Trophoblast cell (in vitro differentiated cells and primary cell): ENCODE results near the gene AFMID.

Experiments used
- DNase-seq, 2 donors: peaks; one replicate each; pipeline ENCODE4 v3.0.0-alpha.2; 2016
- H2AFZ ChIP-seq: 2 replicates; pipeline ENCODE4 v1.6.1; 2013; ENCODE audit warnings: low read length, moderate library complexity, mild to moderate bottlenecking; ENCODE audit not compliant: insufficient read depth, poor library complexity
- H2AK5ac ChIP-seq: 2 replicates; pipeline ENCODE4 v1.6.1; 2013; ENCODE audit warnings: mild to moderate bottlenecking, low read length
- H2BK120ac ChIP-seq: 2 replicates; pipeline ENCODE4 v1.6.1; 2013; ENCODE audit warnings: low read length, mild to moderate bottlenecking, moderate library complexity; ENCODE audit not compliant: insufficient read depth, poor library complexity
- H2BK12ac ChIP-seq: 2 replicates; pipeline ENCODE4 v1.6.1; 2013; ENCODE audit warnings: mild to moderate bottlenecking, low read length, moderate library complexity
- H2BK5ac ChIP-seq: 2 replicates; pipeline ENCODE4 v1.6.1; 2013; ENCODE audit warnings: low read length, low read depth, moderate library complexity, mild to moderate bottlenecking; ENCODE audit not compliant: poor library complexity
- H3K14ac ChIP-seq: 2 replicates; pipeline ENCODE4 v1.6.1; 2013; ENCODE audit warnings: mild to moderate bottlenecking, low read length
- H3K18ac ChIP-seq: 2 replicates; pipeline ENCODE4 v1.6.1; 2013; ENCODE audit warnings: mild to moderate bottlenecking, low read length
- H3K23ac ChIP-seq: 2 replicates; pipeline ENCODE4 v1.6.1; 2013; ENCODE audit warnings: low read length
- H3K27ac ChIP-seq: 2 replicates; pipeline ENCODE4 v1.5.1; 2013; ENCODE audit warnings: low read depth, mild to moderate bottlenecking, inconsistent platforms, low read length, moderate library complexity
- H3K27me3 ChIP-seq: 2 replicates; pipeline ENCODE4 v1.6.1; 2013; ENCODE audit warnings: inconsistent platforms, mild to moderate bottlenecking, low read length, moderate library complexity; ENCODE audit not compliant: insufficient read depth
- H3K36me3 ChIP-seq, 2 experiments: 1 replicate in 1 of 2; 2 replicates in 1 of 2; pipeline ENCODE4 v1.6.1; 2013; ENCODE audit warnings: low read length in 2 of 2, mild to moderate bottlenecking in 2 of 2, moderate library complexity in 1 of 2; ENCODE audit not compliant: insufficient read depth in 2 of 2, control insufficient read depth in 1 of 2
- H3K4ac ChIP-seq: 2 replicates; pipeline ENCODE4 v1.6.1; 2013; ENCODE audit warnings: low read depth, mild to moderate bottlenecking, low read length, moderate library complexity
- H3K4me1 ChIP-seq, 2 experiments: 1 replicate in 1 of 2; 2 replicates in 1 of 2; pipeline ENCODE4 v1.6.1; 2013; ENCODE audit warnings: low read length in 2 of 2, mild to moderate bottlenecking in 2 of 2, moderate library complexity in 1 of 2; ENCODE audit not compliant: insufficient read depth in 2 of 2, control insufficient read depth in 1 of 2
- H3K4me2 ChIP-seq: 2 replicates; pipeline ENCODE4 v1.6.1; 2013; ENCODE audit warnings: inconsistent platforms, mild to moderate bottlenecking, low read length, moderate library complexity
- H3K4me3 ChIP-seq: 2 replicates; pipeline ENCODE4 v1.5.1; 2013; ENCODE audit warnings: mild to moderate bottlenecking, low read depth, low read length, inconsistent platforms
- H3K79me1 ChIP-seq: one replicate; pipeline ENCODE4 v1.6.1; 2013; ENCODE audit warnings: low read length
- H3K79me2 ChIP-seq: 2 replicates; pipeline ENCODE4 v1.6.1; 2013; ENCODE audit warnings: low read length, mild to moderate bottlenecking; ENCODE audit not compliant: control insufficient read depth, insufficient read depth, poor library complexity
- H3K9ac ChIP-seq: 2 replicates; pipeline ENCODE4 v1.6.1; 2013; ENCODE audit warnings: mild to moderate bottlenecking, low read length
- H3K9me3 ChIP-seq: 2 replicates; pipeline ENCODE4 v1.6.1; 2013; ENCODE audit warnings: low read depth, mild to moderate bottlenecking, control low read depth, inconsistent platforms, low read length; ENCODE audit not compliant: insufficient read depth
- H4K12ac ChIP-seq: 2 replicates; pipeline ENCODE4 v1.6.1; 2013; ENCODE audit warnings: low read depth, mild to moderate bottlenecking, low read length, moderate library complexity
- H4K8ac ChIP-seq: 2 replicates; pipeline ENCODE4 v1.6.1; 2013; ENCODE audit warnings: low read depth, mild to moderate bottlenecking, low read length, moderate library complexity
- H4K91ac ChIP-seq: one replicate; pipeline ENCODE4 v1.6.1; 2013; ENCODE audit warnings: low read depth, mild to moderate bottlenecking, low read length, moderate library complexity
- WGBS: extraction: QIAGEN DNeasy Blood & Tissue Kit; methylation state at CpG from one replicate; pipeline ENCODE4 v1.1.7; 2013; ENCODE audit warnings: missing lambda C conversion rate; ENCODE audit not compliant: insufficient read length, insufficient coverage; ENCODE audit errors: extremely low coverage; 5-methylcytosine and 5-hydroxymethylcytosine counted together

The AFMID gene

GRCh38 chr17:78147315-78147998, 39.7 kb upstream of the AFMID start:
- no peak for DNase-seq
- no peaks in the 10 kb centered on the region for H3K9me3 ChIP-seq
- H3K4me2 ChIP-seq, result no peak overlapping the region
- H3K79me1 ChIP-seq, result no peaks in the 10 kb centered on the region
- no peak overlapping the region for H4K91ac ChIP-seq
- H2BK12ac ChIP-seq, result no peak overlapping the region
- no peak overlapping the region for H3K14ac ChIP-seq
- H2BK5ac ChIP-seq, result no peak overlapping the region
- H4K8ac ChIP-seq, result no peak overlapping the region
- H3K27me3 ChIP-seq, result no peaks in the 10 kb centered on the region
- H3K79me2 ChIP-seq, result no peaks in the 10 kb centered on the region
- no peaks in the 10 kb centered on the region for H3K36me3 ChIP-seq
- H3K9ac ChIP-seq, result no peak overlapping the region
- no peak overlapping the region for H2AFZ ChIP-seq
- WGBS, result no CpG with 5 or more reads among the region's 8 CpGs
- H3K4me1 ChIP-seq, result peaks cover 2 to 5% of the 10 kb centered on the region in 2 experiments
- H3K23ac ChIP-seq, result no peak overlapping the region
- H4K12ac ChIP-seq, result no peak overlapping the region
- H3K4ac ChIP-seq, result no peak overlapping the region
- H2AK5ac ChIP-seq, result no peak overlapping the region
- no peak overlapping the region for H3K18ac ChIP-seq
- H2BK120ac ChIP-seq, result no peak overlapping the region
- no peak overlapping the region for H3K4me3 ChIP-seq
- no peak overlapping the region for H3K27ac ChIP-seq

GRCh38 chr17:78148286-78149016, 38.7 kb upstream of the AFMID start:
- Histone ChIP-seq H3K4ac (no peak overlapping the region), H2BK120ac (no peak overlapping the region), H3K4me1 (peaks cover 2 to 5% of the 10 kb centered on the region in 2 experiments), H3K14ac (no peak overlapping the region), H3K79me2 (no peaks in the 10 kb centered on the region), H4K8ac (no peak overlapping the region), H3K79me1 (no peaks in the 10 kb centered on the region), H2BK5ac (no peak overlapping the region), H3K9ac (no peak overlapping the region), H4K91ac (no peak overlapping the region), H2AFZ (no peak overlapping the region), H3K27me3 (no peaks in the 10 kb centered on the region), H3K4me3 (no peak overlapping the region), H2AK5ac (no peak overlapping the region), H3K27ac (no peak overlapping the region), H4K12ac (no peak overlapping the region), H3K4me2 (no peak overlapping the region), H2BK12ac (no peak overlapping the region), H3K9me3 (no peaks in the 10 kb centered on the region), H3K23ac (no peak overlapping the region), H3K36me3 (no peaks in the 10 kb centered on the region), H3K18ac (no peak overlapping the region)
- no peak for DNase-seq
- WGBS, result no CpG with 5 or more reads among the region's 14 CpGs

- Histone ChIP-seq H3K9me3 (no peaks in the 10 kb centered on the region), H3K27me3 (no peaks in the 10 kb centered on the region), H3K18ac (no peak overlapping the region), H3K36me3 (no peaks in the 10 kb centered on the region), H2BK120ac (no peak overlapping the region), H4K91ac (no peak overlapping the region), H3K4ac (no peak overlapping the region), H3K27ac (no peak overlapping the region), H2AK5ac (no peak overlapping the region), H2BK12ac (no peak overlapping the region), H3K79me1 (no peaks in the 10 kb centered on the region), H2BK5ac (no peak overlapping the region), H3K4me3 (no peak overlapping the region), H3K9ac (no peak overlapping the region), H3K79me2 (no peaks in the 10 kb centered on the region), H4K8ac (no peak overlapping the region), H3K14ac (no peak overlapping the region), H3K4me2 (no peak overlapping the region), H3K23ac (no peak overlapping the region), H3K4me1 (peaks cover 2 to 5% of the 10 kb centered on the region in 2 experiments), H2AFZ (no peak overlapping the region), H4K12ac (no peak overlapping the region)
- no peak for DNase-seq
- no CpG with 5 or more reads among the region's 7 CpGs for WGBS
Measured at GRCh38 chr17:78151514-78152008, 35.6 kb upstream of the AFMID start.

GRCh38 chr17:78154903-78155811, 32.0 kb upstream of the AFMID start:
- Histone ChIP-seq H4K8ac (no peak overlapping the region), H3K79me1 (no peaks in the 10 kb centered on the region), H3K4ac (no peak overlapping the region), H3K18ac (no peak overlapping the region), H3K4me1 (peaks cover 2 to 5% of the 10 kb centered on the region in 2 experiments), H3K4me2 (no peak overlapping the region), H2BK5ac (no peak overlapping the region), H3K79me2 (no peaks in the 10 kb centered on the region), H3K27me3 (no peaks in the 10 kb centered on the region), H2AK5ac (no peak overlapping the region), H2BK120ac (no peak overlapping the region), H4K12ac (no peak overlapping the region), H3K27ac (no peak overlapping the region), H3K9ac (no peak overlapping the region), H2BK12ac (no peak overlapping the region), H3K9me3 (no peaks in the 10 kb centered on the region), H3K36me3 (no peaks in the 10 kb centered on the region), H4K91ac (no peak overlapping the region), H3K14ac (no peak overlapping the region), H3K4me3 (no peak overlapping the region), H3K23ac (no peak overlapping the region), H2AFZ (no peak overlapping the region)
- no peak for DNase-seq
- WGBS, result no CpG with 5 or more reads among the region's 11 CpGs
